Measurements from ENCODE around the gene RPL38. TPM values are rescaled to one million over a fixed set of nuclear protein-coding genes. Genes with fewer than 3 reads are reported as not detected.

RPL38 gene
- total RNA-seq, 1 donor from 2014 or later, result 571 TPM

DNA sequence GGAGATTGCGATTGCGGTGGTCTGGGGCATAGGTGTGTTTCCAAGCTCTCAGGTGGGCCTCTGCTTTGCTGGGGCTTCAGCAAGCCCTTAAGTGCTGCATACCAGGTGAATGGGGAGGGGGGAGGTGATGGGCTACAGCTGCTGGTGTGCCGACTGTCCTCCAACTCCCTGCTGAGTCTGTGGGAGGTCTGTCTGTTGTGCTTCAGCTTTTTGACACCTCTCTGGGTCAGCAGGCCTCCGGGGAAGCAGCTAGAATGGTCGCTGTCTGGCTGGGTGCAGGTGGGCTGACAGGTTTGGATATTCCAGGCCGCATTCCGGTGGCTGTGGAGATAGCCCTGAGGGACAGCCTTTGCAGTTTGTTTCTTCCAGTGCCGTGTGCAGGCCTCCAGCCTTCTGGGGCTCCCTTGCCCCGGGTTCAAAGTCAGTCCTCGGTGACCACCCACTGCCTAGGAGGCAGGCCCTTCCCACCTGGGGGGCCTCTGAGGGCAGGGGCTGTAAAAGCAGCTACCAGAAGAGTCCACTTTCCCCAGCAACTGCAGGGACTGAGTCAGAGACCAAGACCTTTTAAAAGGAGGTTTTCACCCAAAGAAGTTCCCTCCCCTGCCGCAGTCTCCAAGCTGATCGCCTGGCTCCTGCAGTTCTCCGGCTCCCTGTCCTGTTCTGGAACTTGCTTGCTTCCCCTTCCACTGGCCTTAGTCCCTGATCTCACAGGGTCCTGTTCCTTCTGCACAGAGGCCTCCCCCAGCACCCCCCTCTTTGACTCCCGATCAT lies 7.8 kb downstream of the RPL38 start:
- Histone ChIP-seq H3K36me3 (peaks cover 0 to 29% of the 10 kb centered on the region in 2 donors), H3K4me3 (peak overlapping the region; percentile 49 to 52), H3K4me1 (peaks cover 66% of the 10 kb centered on the region), H3K27me3 (no peaks in the 10 kb centered on the region), H3K9me3 (no peaks in the 10 kb centered on the region), H3K27ac (no peak overlapping the region)
- TF ChIP-seq POLR2A (IDR thresholded peaks at IDR 0.05) (no peak), POLR2AphosphoS5 (IDR thresholded peaks at IDR 0.05; ENCODE audit: insufficient read depth in 1 of 2, low read depth in 1 of 2) (no peak)
- TF ChIP-seq, protein P1, sequence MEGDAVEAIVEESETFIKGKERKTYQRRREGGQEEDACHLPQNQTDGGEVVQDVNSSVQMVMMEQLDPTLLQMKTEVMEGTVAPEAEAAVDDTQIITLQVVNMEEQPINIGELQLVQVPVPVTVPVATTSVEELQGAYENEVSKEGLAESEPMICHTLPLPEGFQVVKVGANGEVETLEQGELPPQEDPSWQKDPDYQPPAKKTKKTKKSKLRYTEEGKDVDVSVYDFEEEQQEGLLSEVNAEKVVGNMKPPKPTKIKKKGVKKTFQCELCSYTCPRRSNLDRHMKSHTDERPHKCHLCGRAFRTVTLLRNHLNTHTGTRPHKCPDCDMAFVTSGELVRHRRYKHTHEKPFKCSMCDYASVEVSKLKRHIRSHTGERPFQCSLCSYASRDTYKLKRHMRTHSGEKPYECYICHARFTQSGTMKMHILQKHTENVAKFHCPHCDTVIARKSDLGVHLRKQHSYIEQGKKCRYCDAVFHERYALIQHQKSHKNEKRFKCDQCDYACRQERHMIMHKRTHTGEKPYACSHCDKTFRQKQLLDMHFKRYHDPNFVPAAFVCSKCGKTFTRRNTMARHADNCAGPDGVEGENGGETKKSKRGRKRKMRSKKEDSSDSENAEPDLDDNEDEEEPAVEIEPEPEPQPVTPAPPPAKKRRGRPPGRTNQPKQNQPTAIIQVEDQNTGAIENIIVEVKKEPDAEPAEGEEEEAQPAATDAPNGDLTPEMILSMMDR (IDR thresholded peaks at IDR 0.05), result no peak
- intact Hi-C loops (cut with DNase I), result loop anchor here (5.0 to 10.0 kb wide), 3 partner anchors 76 to 243 kb away; partner anchors contain the start of gene BTBD17
- DNase-seq (ENCODE audit: extremely low spot score in 2 of 2), result no peak

DNA sequence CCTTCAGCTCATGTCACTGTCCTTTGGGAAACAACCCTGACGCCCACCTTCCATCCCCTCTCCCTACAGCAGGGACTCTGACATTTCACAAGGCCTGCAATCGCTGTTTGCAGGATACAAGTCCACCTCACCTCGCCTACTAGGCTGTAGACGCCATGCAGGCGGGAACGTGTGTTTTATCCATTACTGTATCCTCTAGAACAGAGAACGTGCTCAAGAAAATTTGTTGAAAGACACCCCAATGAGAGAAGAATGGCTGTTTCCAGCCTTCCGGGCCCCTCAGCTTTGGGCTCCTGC lies 8.4 kb downstream of the RPL38 start:
- Histone ChIP-seq H3K27ac (peak overlapping the region; percentile 86), H3K27me3 (no peaks in the 10 kb centered on the region), H3K4me3 (peak overlapping the region; percentile 49 to 52), H3K36me3 (peaks cover 0 to 29% of the 10 kb centered on the region in 2 donors), H3K9me3 (no peaks in the 10 kb centered on the region), H3K4me1 (peaks cover 61% of the 10 kb centered on the region)
- no peak for TF ChIP-seq POLR2A (IDR thresholded peaks at IDR 0.05)
- TF ChIP-seq, protein P1 (IDR thresholded peaks at IDR 0.05), result no peak
- TF ChIP-seq POLR2AphosphoS5 (IDR thresholded peaks at IDR 0.05; ENCODE audit: insufficient read depth in 1 of 2, low read depth in 1 of 2), result no peak
- DNase-seq (ENCODE audit: extremely low spot score in 2 of 2), result no peak
- intact Hi-C loops (cut with DNase I), result loop anchor here (5.0 to 10.0 kb wide), 3 partner anchors 75 to 243 kb away; partner anchors contain the start of gene BTBD17

DNA sequence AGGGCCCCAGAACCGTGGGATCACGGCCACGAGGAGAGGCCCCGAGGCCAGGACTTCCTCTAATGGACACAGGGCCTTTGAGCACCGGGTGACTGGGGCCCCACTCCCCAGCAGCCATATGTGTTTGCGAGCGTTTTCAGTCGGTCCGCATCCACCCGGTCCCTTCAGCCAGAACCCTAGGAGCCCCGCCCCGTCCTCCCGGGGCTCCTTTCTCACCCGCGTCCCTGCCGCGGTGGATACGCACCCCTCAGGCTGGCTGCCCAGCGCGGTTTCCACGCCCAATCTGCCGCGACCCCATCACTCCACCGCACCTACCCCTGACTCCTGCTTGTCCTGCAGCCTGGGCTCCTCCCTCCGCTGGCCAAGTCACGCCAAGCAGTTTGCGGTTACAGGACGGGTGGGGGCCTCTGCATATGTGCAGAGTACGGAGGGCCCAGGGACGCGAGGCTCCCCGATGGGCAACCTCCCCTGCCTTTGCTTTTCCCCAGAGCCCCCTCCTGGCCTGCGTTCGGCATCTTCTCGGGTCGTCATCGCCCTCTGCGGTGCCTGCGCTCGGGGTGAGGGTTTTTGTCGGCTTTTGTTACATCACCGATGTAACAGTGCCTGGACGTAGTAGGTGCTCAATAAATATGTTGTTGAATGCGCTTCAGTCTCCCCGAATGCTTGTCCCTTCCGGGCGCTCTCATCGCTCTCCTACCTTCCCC lies 8.9 kb downstream of the RPL38 start:
- TF ChIP-seq, protein P1 (IDR thresholded peaks at IDR 0.05), result no peak
- TF ChIP-seq POLR2A (IDR thresholded peaks at IDR 0.05), result no peak
- TF ChIP-seq POLR2AphosphoS5 (IDR thresholded peaks at IDR 0.05; ENCODE audit: insufficient read depth in 1 of 2, low read depth in 1 of 2), result no peak
- H3K4me1 ChIP-seq, result peaks cover 57% of the 10 kb centered on the region
- no peak for DNase-seq (ENCODE audit: extremely low spot score in 2 of 2)
- no peaks in the 10 kb centered on the region for H3K9me3 ChIP-seq
- no peaks in the 10 kb centered on the region for H3K27me3 ChIP-seq
- H3K36me3 ChIP-seq, result peaks cover 0 to 29% of the 10 kb centered on the region in 2 donors
- intact Hi-C loops (cut with DNase I), result loop anchor here (5.0 to 10.0 kb wide), 3 partner anchors 75 to 242 kb away; partner anchors contain the start of gene BTBD17
- peak overlapping the region; percentile 49 to 52 for H3K4me3 ChIP-seq
- H3K27ac ChIP-seq, result peak overlapping the region; percentile 86

DNA sequence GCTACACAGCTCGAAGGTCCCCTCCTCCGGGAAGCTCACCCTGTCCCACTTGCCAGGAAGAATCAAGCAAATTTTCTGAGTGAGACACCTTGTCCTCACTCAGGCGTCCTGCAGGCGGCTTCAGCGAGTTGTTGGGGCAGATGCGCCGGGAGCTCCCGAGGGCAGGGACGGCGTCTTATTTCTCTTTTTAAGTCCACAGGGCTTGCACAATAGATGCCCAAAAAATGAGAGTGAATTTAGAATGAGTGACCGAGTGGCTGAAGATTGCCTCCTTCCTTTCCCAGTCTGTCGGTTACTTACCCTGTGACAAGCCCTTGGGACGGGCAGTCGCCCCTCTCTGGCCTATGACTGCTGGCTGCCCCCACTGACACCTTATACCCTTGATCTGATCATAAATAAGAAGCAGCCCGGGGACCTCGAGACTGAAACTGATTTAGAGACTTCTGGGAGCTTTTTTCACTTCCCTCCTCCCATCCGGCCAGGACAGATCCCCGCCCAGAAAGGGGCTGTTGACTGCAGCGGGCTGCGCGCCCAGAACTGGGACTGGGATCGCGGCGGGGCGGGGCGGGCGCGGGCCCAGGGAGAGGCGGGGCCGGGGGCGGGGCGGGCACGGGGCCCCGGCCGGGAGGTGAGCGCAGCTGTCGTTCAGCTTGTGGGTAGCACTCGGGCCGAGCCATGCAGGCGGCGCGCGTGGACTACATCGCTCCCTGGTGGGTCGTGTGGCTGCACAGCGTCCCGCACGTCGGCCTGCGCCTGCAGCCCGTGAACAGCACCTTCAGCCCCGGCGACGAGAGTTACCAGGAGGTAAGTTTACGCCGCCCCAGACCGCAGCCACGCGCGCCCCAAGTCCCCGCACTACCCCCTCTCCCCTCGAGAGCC lies 9.7 kb downstream of the RPL38 start, which contains the start of gene TTYH2:
TSS of gene TTYH2 (plus strand) at position 659 of the 879 bp plus-strand sequence. CDS start at position 676, 17 bp downstream.
- intact Hi-C loops (cut with DNase I), result loop anchor here (5.0 to 10.0 kb wide), 3 partner anchors 74 to 242 kb away; partner anchors contain the start of gene BTBD17
- no peak for DNase-seq (ENCODE audit: extremely low spot score in 2 of 2)
- Histone ChIP-seq H3K27me3 (no peaks in the 10 kb centered on the region), H3K9me3 (no peaks in the 10 kb centered on the region), H3K4me1 (peaks cover 50% of the 10 kb centered on the region), H3K4me3 (peak within 1 kb of the TSS; percentile 49 to 52), H3K36me3 (peaks cover 0 to 22% of the 10 kb centered on the region in 2 donors), H3K27ac (peak within 1 kb of the TSS; percentile 86)
- TF ChIP-seq, protein P1 (IDR thresholded peaks at IDR 0.05), result peak in 2 of 3 experiments; percentile 21 to 25
- peak; percentile 62 to 63 for TF ChIP-seq POLR2AphosphoS5 (IDR thresholded peaks at IDR 0.05; ENCODE audit: insufficient read depth in 1 of 2, low read depth in 1 of 2)
- TF ChIP-seq POLR2A (IDR thresholded peaks at IDR 0.05), result no peak
